NCI-H1694 (cell line): ENCODE measurements around the gene SLC12A7.
"Not testable (repeated sequence)": the region's sequence is repeated elsewhere in the genome, so short reads cannot be mapped to it uniquely, and the experiment has no call there.

Experiments used
- DNase-seq: peaks from one replicate; lab custom pipeline; 2025; lab: John Stamatoyannopoulos, UW

The SLC12A7 gene

GRCh38 chr5:1062761-1063568, 48.9 kb downstream of the SLC12A7 start:
- no peak for DNase-seq

- no peak for DNase-seq
These were observed 49.9 kb downstream of the SLC12A7 start for GRCh38 chr5:1061916-1062315.

GRCh38 chr5:1061292-1061691, 50.6 kb downstream of the SLC12A7 start:
- not testable (repeated sequence) for DNase-seq

- no peak for DNase-seq
These were observed 51.3 kb downstream of the SLC12A7 start for GRCh38 chr5:1060535-1060981.

GRCh38 chr5:1059884-1060263, 52.0 kb downstream of the SLC12A7 start:
- DNase-seq: no peak

GRCh38 chr5:1058988-1059883, 52.6 kb downstream of the SLC12A7 start:
- no peak for DNase-seq

- no peak for DNase-seq
These were observed 53.5 kb downstream of the SLC12A7 start for GRCh38 chr5:1058083-1058945.

GRCh38 chr5:1057485-1058082, 54.3 kb downstream of the SLC12A7 start:
- no peak for DNase-seq

GRCh38 chr5:1056611-1057484, 55.0 kb downstream of the SLC12A7 start:
- DNase-seq: no peak

- no peak for DNase-seq
These were observed 55.8 kb downstream of the SLC12A7 start for GRCh38 chr5:1055896-1056610.

GRCh38 chr5:1054799-1055775, 56.8 kb downstream of the SLC12A7 start:
- no peak for DNase-seq

- no peak for DNase-seq
These were observed 57.7 kb downstream of the SLC12A7 start for GRCh38 chr5:1054018-1054798.

- no peak for DNase-seq
These were observed 58.4 kb downstream of the SLC12A7 start for GRCh38 chr5:1053391-1054017.

GRCh38 chr5:1052641-1053390, 59.0 kb downstream of the SLC12A7 start:
- peak; percentile 79 for DNase-seq

- DNase-seq: no peak
These were observed 59.8 kb downstream of the SLC12A7 start for GRCh38 chr5:1052076-1052475.

- no peak for DNase-seq
These were observed 60.5 kb downstream of the SLC12A7 start for GRCh38 chr5:1051366-1051720.
